ENCODE data around the gene POLN. TPM values are rescaled to one million over a fixed set of nuclear protein-coding genes. Genes with fewer than 3 reads are reported as not detected.

Gene POLN
- total and polyA plus RNA-seq, 2 experiments from 2014 or later = 1.8 to 4.0 TPM

GRCh38 chr4:2280531-2281300, 38.8 kb upstream of the POLN start:
- Histone ChIP-seq H3K4me2 (no peak overlapping the region), H3K4me3 (no peak overlapping the region), H3K36me3 (ENCODE audit: insufficient read depth) (no peaks in the 10 kb centered on the region), H2AFZ (no peak overlapping the region), H4K20me1 (replicated peaks; ENCODE audit: insufficient read depth) (no peaks in the 10 kb centered on the region), H3K79me2 (replicated peaks; ENCODE audit: insufficient read depth) (no peaks in the 10 kb centered on the region), H3K27ac (ENCODE audit: low read depth) (no peak overlapping the region), H3K27me3 (ENCODE audit: insufficient read depth) (no peaks in the 10 kb centered on the region), H3K9me2 (ENCODE audit: insufficient read depth) (no peaks in the 10 kb centered on the region), H3F3A (replicated peaks; ENCODE audit: low read depth) (no peaks in the 10 kb centered on the region), H3K4me1 (ENCODE audit: insufficient read depth) (no peaks in the 10 kb centered on the region)
- Mint-ChIP-seq H3K36me3 (ENCODE audit: low read depth) (no peaks in the 10 kb centered on the region), H3K4me1 (no peaks in the 10 kb centered on the region), H3K9me3 (no peaks in the 10 kb centered on the region), H3K27me3 (ENCODE audit: insufficient read depth, low read depth, poor library complexity) (peaks cover 10% of the 10 kb centered on the region), H3K4me3 (no peak overlapping the region), H3K27ac (no peak overlapping the region)
- DNase-seq (ENCODE audit: low spot score) (no peak), ATAC-seq (no peak)
- 0 out of 4 replicates have a peak, but pooled peaks of 1 of the 2 experiments have one; percentile 6 for TF ChIP-seq CTCF (conservative IDR thresholded peaks at IDR 0.05; ENCODE audit: low read depth in 2 of 2)
- TF ChIP-seq ZNF331 (CRISPR knock-in tag; IDR thresholded peaks at IDR 0.05; ENCODE audit: low read depth) = no peak

GRCh38 chr4:2277956-2278355, 36.0 kb upstream of the POLN start:
- no peaks in the 10 kb centered on the region for H3K9me3 Mint-ChIP-seq
- H3K36me3 Mint-ChIP-seq (ENCODE audit: low read depth) = no peaks in the 10 kb centered on the region
- ATAC-seq (no peak), DNase-seq (ENCODE audit: low spot score) (no peak)
- no peaks in the 10 kb centered on the region for H3K4me1 ChIP-seq (ENCODE audit: insufficient read depth)
- H3F3A ChIP-seq (replicated peaks; ENCODE audit: low read depth) = no peaks in the 10 kb centered on the region
- no peak overlapping the region for H3K4me2 ChIP-seq
- H3K27ac Mint-ChIP-seq = no peak overlapping the region
- no peak overlapping the region for H2AFZ ChIP-seq
- no peak overlapping the region for H3K4me3 Mint-ChIP-seq
- no peaks in the 10 kb centered on the region for H3K9me2 ChIP-seq (ENCODE audit: insufficient read depth)
- TF ChIP-seq ZNF114 (CRISPR knock-in tag; IDR thresholded peaks at IDR 0.05) (no peak), REST (IDR thresholded peaks at IDR 0.05; ENCODE audit: unreplicated experiment) (no peak), EZH2phosphoT487 (IDR thresholded peaks at IDR 0.05; ENCODE audit: unreplicated experiment) (no peak), NANOG (IDR thresholded peaks at IDR 0.05; ENCODE audit: borderline replicate concordance) (no peak), STAT1 (IDR thresholded peaks at IDR 0.05; ENCODE audit: unreplicated experiment) (no peak), EZH2 (IDR thresholded peaks at IDR 0.05; ENCODE audit: low read depth, unreplicated experiment) (no peak), CTCF (conservative IDR thresholded peaks at IDR 0.05; ENCODE audit: low read depth in 2 of 2) (no peak), ZNF331 (CRISPR knock-in tag; IDR thresholded peaks at IDR 0.05; ENCODE audit: low read depth) (no peak), ETS1 (IDR thresholded peaks at IDR 0.05) (no peak), CREB1 (CRISPR knock-in tag; IDR thresholded peaks at IDR 0.05; ENCODE audit: low read depth) (no peak)
- no peak overlapping the region for H3K4me3 ChIP-seq
- H4K20me1 ChIP-seq (replicated peaks; ENCODE audit: insufficient read depth) = no peaks in the 10 kb centered on the region
- no peaks in the 10 kb centered on the region for H3K79me2 ChIP-seq (replicated peaks; ENCODE audit: insufficient read depth)
- no peaks in the 10 kb centered on the region for H3K36me3 ChIP-seq (ENCODE audit: insufficient read depth)
- peaks cover 5% of the 10 kb centered on the region; the same call in 1 of the 3 replicates for H3K4me1 Mint-ChIP-seq
- H3K27ac ChIP-seq (ENCODE audit: low read depth) = no peak overlapping the region
- H3K27me3 ChIP-seq (ENCODE audit: insufficient read depth) = no peaks in the 10 kb centered on the region
- peaks cover 6% of the 10 kb centered on the region for H3K27me3 Mint-ChIP-seq (ENCODE audit: insufficient read depth, low read depth, poor library complexity)
